Endothelial cell of umbilical vein (primary cell): ENCODE data around the gene HAUS5. TPM values are rescaled to one million over a fixed set of nuclear protein-coding genes. Genes with fewer than 3 reads are reported as not detected.

ENCODE experiments used
- BruUV-seq: library from RNA; stranded (reverse); fragments of 400-500 nt; replicated peaks from 2 replicates; lab custom pipeline; 2021; lab: Mats Ljungman, UMichigan
- CTCF ChIA-PET: fragments of 300-600, 350-600 bp; sonication (Branson Sonifier 250); formaldehyde crosslinking; loops from one replicate; lab custom pipeline; 2021; ENCODE audit warnings: antibody characterized with exemption, inconsistent platforms; lab: Charles Lee
- POLR2A ChIA-PET: fragments of 300-600, 350-600 bp; sonication (Branson Sonifier 250); formaldehyde crosslinking; loops from one replicate; lab custom pipeline; 2021; ENCODE audit warnings: antibody characterized with exemption, inconsistent platforms; lab: Charles Lee
- DNase-seq: peaks from one replicate; pipeline ENCODE4 v3.0.0-alpha.2; 2011; ENCODE audit warnings: low read depth, low spot score
- FAIRE-seq: peaks from 2 replicates; lab custom pipeline; 2011; peaks lifted over from hg19 to GRCh38; lab: Jason Lieb, UNC
- H2AFZ ChIP-seq: 2 replicates; pipeline ENCODE4 v1.6.0; 2012; ENCODE audit warnings: low read depth, low read length, control low read depth, inconsistent platforms
- H3K27ac ChIP-seq: 2 replicates; pipeline ENCODE4 v1.5.1; 2011; ENCODE audit warnings: low read depth, mild to moderate bottlenecking, control low read depth, low read length, moderate library complexity; ENCODE audit not compliant: insufficient read depth
- H3K27me3 ChIP-seq, 2 experiments: 2 replicates each; pipeline versions ENCODE4 v1.6.0 to v1.6.1; 2011; ENCODE audit warnings: low read length in 2 of 2, mixed read lengths in 1 of 2; ENCODE audit not compliant: control insufficient read depth in 2 of 2, insufficient read depth in 2 of 2
- H3K36me3 ChIP-seq, 2 experiments: 2 replicates in 1 of 2; 3 replicates in 1 of 2; pipeline ENCODE4 v1.5.1; 2011; ENCODE audit warnings: low read length in 2 of 2, mild to moderate bottlenecking in 1 of 2, moderate library complexity in 1 of 2; ENCODE audit not compliant: control insufficient read depth in 2 of 2, insufficient read depth in 2 of 2; ENCODE audit errors: extremely low read depth in 1 of 2
- H3K4me1 ChIP-seq: 3 replicates; pipeline ENCODE4 v1.5.1; 2011; ENCODE audit warnings: mild to moderate bottlenecking, low read length; ENCODE audit not compliant: control insufficient read depth, insufficient read depth; ENCODE audit errors: extremely low read depth
- H3K4me2 ChIP-seq: 2 replicates; pipeline ENCODE4 v1.6.1; 2011; ENCODE audit warnings: low read length, control low read depth, mixed read lengths; ENCODE audit not compliant: insufficient read depth
- H3K4me3 ChIP-seq, 3 experiments: fragments of 200-600 bp in 1 of 3; sonication (generic), shearing (Covaris generic) in 1 of 3; replicated peaks in 1 of 3; 2 replicates each; pipeline ENCODE4 v1.5.1; 2011 to 2016; ENCODE audit warnings: control low read depth in 3 of 3, low read length in 3 of 3, mild to moderate bottlenecking in 2 of 3, inconsistent platforms in 1 of 3, low read depth in 1 of 3, moderate library complexity in 1 of 3; ENCODE audit not compliant: insufficient read depth in 1 of 3
- H3K79me2 ChIP-seq: 2 replicates; pipeline ENCODE4 v1.6.0; 2012; ENCODE audit warnings: low read length, inconsistent platforms; ENCODE audit not compliant: control insufficient read depth, insufficient read depth
- H3K9ac ChIP-seq: replicated peaks from 2 replicates; pipeline ENCODE3; 2011; ENCODE audit warnings: low read length, control low read depth; ENCODE audit not compliant: insufficient read depth; ENCODE audit errors: extremely low read depth
- H3K9me1 ChIP-seq: replicated peaks from 3 replicates; pipeline ENCODE4 v1.6.0; 2011; ENCODE audit warnings: mild to moderate bottlenecking, low read length; ENCODE audit not compliant: control insufficient read depth, insufficient read depth; ENCODE audit errors: extremely low read depth
- H3K9me3 ChIP-seq: replicated peaks from 2 replicates; pipeline ENCODE4 v1.5.1; 2012; ENCODE audit warnings: low read length, inconsistent platforms; ENCODE audit not compliant: control insufficient read depth, insufficient read depth
- H4K20me1 ChIP-seq: replicated peaks from 2 replicates; pipeline ENCODE3; 2011; ENCODE audit warnings: mild to moderate bottlenecking, low read length; ENCODE audit not compliant: control insufficient read depth, insufficient read depth; ENCODE audit errors: extremely low read depth
- CTCF ChIP-seq, 2 donors: IDR thresholded peaks; 1 replicate in 1 of 2; 2 replicates in 1 of 2; pipeline ENCODE4 v1.5.1; 2011; ENCODE audit warnings: low read length in 2 of 2, mild to moderate bottlenecking in 2 of 2, moderate library complexity in 2 of 2, control low read depth in 1 of 2, inconsistent platforms in 1 of 2, low read depth in 1 of 2; ENCODE audit not compliant: insufficient read depth in 1 of 2; ENCODE audit errors: extremely low read depth in 1 of 2
- EZH2 ChIP-seq: IDR thresholded peaks from 2 replicates; pipeline ENCODE4 v1.6.1; 2012; ENCODE audit warnings: borderline replicate concordance, low read depth, mild to moderate bottlenecking, moderate library complexity, low read length, inconsistent platforms; ENCODE audit not compliant: severe bottlenecking
- FOS ChIP-seq: IDR thresholded peaks from 2 replicates; pipeline ENCODE4 v1.6.1; 2011; ENCODE audit warnings: mild to moderate bottlenecking, low read length, moderate library complexity, borderline replicate concordance; ENCODE audit not compliant: insufficient read depth
- GATA2 ChIP-seq: IDR thresholded peaks from 2 replicates; pipeline ENCODE4 v1.7.0; 2011; ENCODE audit warnings: low read depth, mild to moderate bottlenecking, moderate library complexity, mixed read lengths, low read length; ENCODE audit not compliant: insufficient read length, insufficient read depth
- JUN ChIP-seq: IDR thresholded peaks from 2 replicates; pipeline ENCODE4 v1.6.1; 2011; ENCODE audit warnings: borderline replicate concordance, low read depth; ENCODE audit not compliant: insufficient read length, insufficient read depth
- MAX ChIP-seq: IDR thresholded peaks from 2 replicates; pipeline ENCODE4 v1.6.1; 2011; ENCODE audit not compliant: insufficient read depth, insufficient read length
- MYC ChIP-seq: IDR thresholded peaks from one replicate; pipeline ENCODE4 v1.6.1; 2011; ENCODE audit warnings: mild to moderate bottlenecking, low read depth, low read length
- POLR2A ChIP-seq: IDR thresholded peaks from 2 replicates; pipeline ENCODE4 v1.6.1; 2012; ENCODE audit warnings: low read depth, mild to moderate bottlenecking, control low read depth, low read length
- POLR2AphosphoS5 ChIP-seq: IDR thresholded peaks from 2 replicates; pipeline ENCODE4 v1.6.1; 2012; ENCODE audit warnings: low read depth, mild to moderate bottlenecking, control low read depth, low read length, moderate library complexity; ENCODE audit not compliant: insufficient read depth
- dilution Hi-C: fragments of 300-500 bp; cut with MboI; formaldehyde crosslinking; loops from one replicate; pipeline ENCODE4 v1.15.0; 2019; ENCODE audit warnings: low sequenced_read_pairs; ENCODE audit not compliant: extremely low pct_ligation_motif_present
- intact Hi-C: fragments of 100-400 bp; cut with micrococcal nuclease; formaldehyde crosslinking; loops from one replicate; pipeline ENCODE4 v1.10.0; 2022
- polyA plus RNA-seq, 4 experiments: library from polyadenylated mRNA; depleted of rRNA in 3 of 4; stranded (reverse) in 3 of 4; unstranded in 1 of 4; fragments of >200 nt; gene quantifications; 2 replicates each; pipeline versions ENCODE4 v1.2.1 to v1.2.3, GENCODE V29; 2011 to 2012; ENCODE audit warnings: missing spikeins in 1 of 4
- total RNA-seq: library from RNA; stranded (reverse); gene quantifications from 2 replicates; pipeline ENCODE4 v1.2.3, GENCODE V29; 2021

HAUS5 gene
- total and polyA plus RNA-seq, 2 donors (not counting 3 experiments of a cell fraction or from before 2014, with no cell fraction given), result 8.9 to 19.0 TPM

DNA sequence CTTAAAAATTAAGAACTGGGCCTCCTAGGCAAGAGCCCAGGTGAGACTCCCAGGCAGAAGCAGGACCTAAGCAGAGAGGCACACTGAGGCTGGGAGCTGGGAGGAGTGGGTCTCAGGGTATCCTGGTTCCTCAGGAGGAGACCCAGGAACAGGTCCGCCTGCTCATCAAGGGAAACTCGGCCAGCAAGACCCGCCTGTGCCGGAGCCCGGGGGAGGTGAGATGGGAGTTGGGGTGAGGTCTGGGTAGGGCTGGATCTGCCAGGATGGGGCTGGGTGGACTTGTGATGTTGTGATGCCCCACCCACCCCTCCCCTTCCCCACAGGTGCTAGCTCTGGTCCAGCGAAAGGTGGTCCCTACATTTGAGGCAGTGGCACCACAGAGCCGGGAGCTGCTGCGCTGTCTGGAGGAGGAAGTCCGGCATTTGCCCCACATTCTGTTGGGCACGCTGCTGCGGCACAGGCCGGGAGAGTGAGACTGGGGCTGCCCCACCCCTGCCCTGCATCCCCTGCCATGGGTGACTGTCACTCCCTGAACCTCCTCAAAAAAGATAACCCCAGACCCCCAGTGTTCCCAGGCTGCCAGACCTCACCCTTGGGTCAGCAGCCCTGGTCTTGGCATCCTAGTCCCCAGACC, 6.9 kb downstream of the HAUS5 start:
- Histone ChIP-seq H3K4me2 (no peak overlapping the region), H3K4me1 (no peaks in the 10 kb centered on the region), H3K4me3 (no peak overlapping the region), H3K36me3 (peaks cover 0 to 6% of the 10 kb centered on the region in 2 experiments), H2AFZ (no peak overlapping the region), H3K9ac (no peak overlapping the region), H3K79me2 (no peaks in the 10 kb centered on the region), H4K20me1 (no peaks in the 10 kb centered on the region), H3K9me3 (no peaks in the 10 kb centered on the region), H3K27ac (no peak overlapping the region), H3K27me3 (no peaks in the 10 kb centered on the region), H3K9me1 (no peaks in the 10 kb centered on the region)
- no TSS peak for BruUV-seq
- DNase-seq, result no peak
- intact Hi-C loops (no loop called here), dilution Hi-C loops (no loop called here)
- no peak for FAIRE-seq
- TF ChIP-seq MAX (no peak), JUN (no peak)
- ChIA-PET POLR2A (no interaction called here), CTCF (no interaction called here)

DNA sequence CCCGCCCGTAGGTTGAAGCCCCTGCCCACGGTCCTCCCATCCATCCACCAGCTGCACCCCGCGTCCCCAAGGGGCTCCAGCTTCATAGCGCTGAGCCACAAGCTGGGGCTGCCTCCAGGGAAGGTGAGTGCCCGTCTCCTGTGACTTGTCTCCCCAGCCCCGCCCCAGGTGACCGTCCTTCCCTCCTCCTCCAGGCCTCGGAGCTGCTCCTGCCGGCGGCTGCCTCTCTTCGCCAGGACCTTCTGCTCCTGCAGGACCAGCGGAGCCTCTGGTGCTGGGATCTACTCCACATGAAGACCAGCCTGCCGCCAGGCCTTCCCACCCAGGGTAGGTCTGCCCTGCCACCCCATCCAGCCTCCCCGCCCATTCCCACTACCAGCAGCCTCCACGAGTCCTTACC, 7.5 kb downstream of the HAUS5 start:
- H4K20me1 ChIP-seq, result no peaks in the 10 kb centered on the region
- no peak overlapping the region for H2AFZ ChIP-seq
- intact Hi-C loops (no loop called here), dilution Hi-C loops (no loop called here)
- no TSS peak for BruUV-seq
- H3K27ac ChIP-seq, result no peak overlapping the region
- H3K9ac ChIP-seq, result no peak overlapping the region
- peaks cover 0 to 6% of the 10 kb centered on the region in 2 experiments for H3K36me3 ChIP-seq
- ChIA-PET POLR2A (no interaction called here), CTCF (no interaction called here)
- TF ChIP-seq POLR2AphosphoS5, result no peak
- no peak for TF ChIP-seq GATA2
- TF ChIP-seq EZH2, result no peak
- no peak for TF ChIP-seq CTCF (IDR thresholded peaks at IDR 0.05; ENCODE audit: extremely low read depth in 1 of 2, insufficient read depth in 1 of 2, low read depth in 1 of 2, low read length in 2 of 2)
- no peak for TF ChIP-seq POLR2A
- TF ChIP-seq FOS, result no peak
- TF ChIP-seq JUN, result no peak
- TF ChIP-seq MAX, result no peak
- TF ChIP-seq MYC, result no peak
- no peaks in the 10 kb centered on the region for H3K27me3 ChIP-seq
- no peak for FAIRE-seq
- H3K79me2 ChIP-seq, result no peaks in the 10 kb centered on the region
- no peaks in the 10 kb centered on the region for H3K9me3 ChIP-seq
- DNase-seq, result no peak
- H3K4me1 ChIP-seq, result no peaks in the 10 kb centered on the region
- H3K4me3 ChIP-seq, result no peak overlapping the region
- no peak overlapping the region for H3K4me2 ChIP-seq
- no peaks in the 10 kb centered on the region for H3K9me1 ChIP-seq
